Keratinocyte (primary cell): ENCODE data around the gene FCER1G. TPM values are rescaled to one million over a fixed set of nuclear protein-coding genes. Genes with fewer than 3 reads are reported as not detected.
A peak's percentile ranks its signal among the peaks of the same experiment; 100 is the strongest.

ENCODE experiments used
- DNase-seq: peaks from one replicate; pipeline ENCODE4 v3.0.0-alpha.2; 2011; ENCODE audit warnings: low read depth, missing footprints, low spot score
- FAIRE-seq: peaks from 2 replicates; lab custom pipeline; 2011; peaks lifted over from hg19 to GRCh38; lab: Jason Lieb, UNC
- H2AFZ ChIP-seq: 2 replicates; pipeline ENCODE4 v1.6.0; 2012; ENCODE audit warnings: low read length, control low read depth, inconsistent platforms; ENCODE audit not compliant: control insufficient read depth
- H3K27ac ChIP-seq: 2 replicates; pipeline ENCODE4 v1.5.1; 2011; ENCODE audit warnings: low read length; ENCODE audit not compliant: control insufficient read depth, insufficient read depth
- H3K27me3 ChIP-seq: 3 replicates; pipeline ENCODE4 v1.6.0; 2011; ENCODE audit warnings: low read length; ENCODE audit not compliant: control insufficient read depth, insufficient read depth; ENCODE audit errors: extremely low read depth
- H3K36me3 ChIP-seq, 2 experiments: 2 replicates in 1 of 2; 3 replicates in 1 of 2; pipeline ENCODE4 v1.5.1; 2011; ENCODE audit warnings: low read length in 2 of 2, mild to moderate bottlenecking in 1 of 2; ENCODE audit not compliant: control insufficient read depth in 2 of 2, insufficient read depth in 2 of 2; ENCODE audit errors: extremely low read depth in 1 of 2
- H3K4me1 ChIP-seq: 3 replicates; pipeline ENCODE4 v1.5.1; 2011; ENCODE audit warnings: low read length; ENCODE audit not compliant: control insufficient read depth, insufficient read depth; ENCODE audit errors: extremely low read depth
- H3K4me2 ChIP-seq: 3 replicates; pipeline ENCODE4 v1.6.0; 2011; ENCODE audit warnings: low read depth, low read length; ENCODE audit not compliant: control insufficient read depth, insufficient read depth; ENCODE audit errors: extremely low read depth
- H3K4me3 ChIP-seq, 3 experiments: fragments of 200-600 bp in 1 of 3; sonication (generic) in 1 of 3; 2 replicates in 2 of 3; 3 replicates in 1 of 3; pipeline ENCODE4 v1.5.1; 2011 to 2016; ENCODE audit warnings: low read length in 3 of 3, mild to moderate bottlenecking in 3 of 3, control low read depth in 2 of 3, inconsistent platforms in 1 of 3, low read depth in 1 of 3, mixed read lengths in 1 of 3, mixed run types in 1 of 3, moderate library complexity in 1 of 3; ENCODE audit not compliant: control insufficient read depth in 2 of 3, insufficient read depth in 2 of 3; ENCODE audit errors: extremely low read depth in 1 of 3
- H3K79me2 ChIP-seq: 2 replicates; pipeline ENCODE4 v1.6.0; 2012; ENCODE audit warnings: low read length; ENCODE audit not compliant: control insufficient read depth, insufficient read depth
- H3K9ac ChIP-seq: 3 replicates; pipeline ENCODE4 v1.6.0; 2011; ENCODE audit warnings: low read length; ENCODE audit not compliant: control insufficient read depth, insufficient read depth; ENCODE audit errors: extremely low read depth
- H3K9me1 ChIP-seq: 3 replicates; pipeline ENCODE4 v1.6.0; 2011; ENCODE audit warnings: low read length; ENCODE audit not compliant: control insufficient read depth, insufficient read depth; ENCODE audit errors: extremely low read depth
- H3K9me3 ChIP-seq: 2 replicates; pipeline ENCODE4 v1.5.1; 2012; ENCODE audit warnings: low read depth, low read length; ENCODE audit not compliant: control insufficient read depth
- H4K20me1 ChIP-seq: 3 replicates; pipeline ENCODE4 v1.6.0; 2011; ENCODE audit warnings: low read length; ENCODE audit not compliant: control insufficient read depth, insufficient read depth; ENCODE audit errors: extremely low read depth
- CTCF ChIP-seq, 3 experiments: IDR thresholded peaks in 1 of 3; conservative IDR thresholded peaks in 1 of 3; optimal IDR thresholded peaks in 1 of 3; 2 replicates in 2 of 3; 3 replicates in 1 of 3; pipeline versions ENCODE3 to v1.5.1; 2011; ENCODE audit warnings: low read length in 3 of 3, mild to moderate bottlenecking in 3 of 3, moderate library complexity in 2 of 3, control low read depth in 1 of 3, inconsistent platforms in 1 of 3; ENCODE audit not compliant: insufficient read depth in 2 of 3; ENCODE audit errors: extremely low read depth in 1 of 3
- EZH2 ChIP-seq: IDR thresholded peaks from one replicate; pipeline ENCODE4 v1.6.1; 2012; ENCODE audit warnings: inconsistent platforms, mild to moderate bottlenecking, low read length, moderate library complexity
- dilution Hi-C: fragments of 300-500 bp; cut with MboI; formaldehyde crosslinking; loops from one replicate; pipeline ENCODE4 v1.7.0; 2020; ENCODE audit warnings: low sequenced_read_pairs; ENCODE audit not compliant: extremely low pct_ligation_motif_present
- polyA plus RNA-seq, 5 experiments: library from polyadenylated mRNA; depleted of rRNA in 3 of 5; stranded (reverse) in 3 of 5; stranded (forward) in 1 of 5; unstranded in 1 of 5; fragments of >200 nt; gene quantifications; 1 replicate in 1 of 5; 2 replicates in 3 of 5; 3 replicates in 1 of 5; pipeline versions ENCODE4 v1.2.1 to v1.2.3, GENCODE V29; 2011 to 2012; ENCODE audit warnings: missing spikeins in 2 of 5, low read depth in 1 of 5, low replicate concordance in 1 of 5

The FCER1G gene
- polyA plus RNA-seq, 1 donor (not counting 4 experiments of a cell fraction or from before 2014, with no cell fraction given): 1.2 TPM

- Histone ChIP-seq H3K4me2 (no peak overlapping the region), H3K27ac (no peak overlapping the region), H4K20me1 (no peaks in the 10 kb centered on the region), H3K79me2 (peaks cover 3% of the 10 kb centered on the region), H3K36me3 (peaks cover 29 to 32% of the 10 kb centered on the region in 2 experiments), H3K4me3 (no peak overlapping the region), H3K27me3 (no peaks in the 10 kb centered on the region), H3K9ac (no peak overlapping the region), H2AFZ (no peak overlapping the region), H3K4me1 (no peaks in the 10 kb centered on the region), H3K9me1 (no peaks in the 10 kb centered on the region), H3K9me3 (no peaks in the 10 kb centered on the region)
- TF ChIP-seq EZH2 (no peak), CTCF (optimal IDR thresholded peaks at IDR 0.05 in 1 of 3, IDR thresholded peaks at IDR 0.05 in 1 of 3, conservative IDR thresholded peaks at IDR 0.05 in 1 of 3; ENCODE audit: extremely low read depth in 1 of 3, insufficient read depth in 2 of 3, low read length in 3 of 3) (peak; percentile 90 to 92 (median 90))
- dilution Hi-C loops: no loop called here
- FAIRE-seq: no peak
- no peak for DNase-seq
Observed at GRCh38 chr1:161209790-161210409, 5.2 kb upstream of the FCER1G start.

GRCh38 chr1:161214369-161214768 lies 726 bp upstream of the FCER1G start:
- H4K20me1 ChIP-seq: no peaks in the 10 kb centered on the region
- H3K79me2 ChIP-seq: no peaks in the 10 kb centered on the region
- TF ChIP-seq CTCF (optimal IDR thresholded peaks at IDR 0.05 in 1 of 3, IDR thresholded peaks at IDR 0.05 in 1 of 3, conservative IDR thresholded peaks at IDR 0.05 in 1 of 3; ENCODE audit: extremely low read depth in 1 of 3, insufficient read depth in 2 of 3, low read length in 3 of 3) (no peak), EZH2 (no peak)
- H3K4me2 ChIP-seq: no peak overlapping the region
- FAIRE-seq (no peak), DNase-seq (no peak)
- H3K9me1 ChIP-seq: no peaks in the 10 kb centered on the region
- dilution Hi-C loops: no loop called here
- H3K4me1 ChIP-seq: no peaks in the 10 kb centered on the region
- peaks cover 23 to 25% of the 10 kb centered on the region in 2 experiments for H3K36me3 ChIP-seq
- H3K27me3 ChIP-seq: no peaks in the 10 kb centered on the region
- H3K27ac ChIP-seq: no peak overlapping the region
- no peak overlapping the region for H3K4me3 ChIP-seq
- no peak overlapping the region for H3K9ac ChIP-seq
- H3K9me3 ChIP-seq: no peaks in the 10 kb centered on the region
- H2AFZ ChIP-seq: no peak overlapping the region
